Panc1 (cell line): Measurements from ENCODE around the gene WDR49.

Source experiments
- POLR2AphosphoS5 ChIP-seq: IDR thresholded peaks from 2 replicates; pipeline ENCODE4 v1.6.1; 2012; ENCODE audit warnings: mild to moderate bottlenecking, low read depth, low read length, moderate library complexity
- TCF7L2 ChIP-seq: IDR thresholded peaks from 2 replicates; pipeline ENCODE4 v1.6.1; 2011; ENCODE audit warnings: mild to moderate bottlenecking, low read depth, low read length, inconsistent platforms
- TF ChIP-seq, protein P1 (sequence below): fragments of 450-650 bp; IDR thresholded peaks from 2 replicates; pipeline ENCODE4 v1.5.1; 2017; ENCODE audit warnings: mild to moderate bottlenecking
- TF ChIP-seq, protein P2 (sequence below), 2 experiments: IDR thresholded peaks; 2 replicates each; pipeline ENCODE4 v1.6.1; 2011 to 2012; ENCODE audit warnings: low read depth in 2 of 2, control low read depth in 1 of 2, low read length in 1 of 2, mild to moderate bottlenecking in 1 of 2, moderate library complexity in 1 of 2; ENCODE audit not compliant: insufficient read depth in 1 of 2

DNA sequence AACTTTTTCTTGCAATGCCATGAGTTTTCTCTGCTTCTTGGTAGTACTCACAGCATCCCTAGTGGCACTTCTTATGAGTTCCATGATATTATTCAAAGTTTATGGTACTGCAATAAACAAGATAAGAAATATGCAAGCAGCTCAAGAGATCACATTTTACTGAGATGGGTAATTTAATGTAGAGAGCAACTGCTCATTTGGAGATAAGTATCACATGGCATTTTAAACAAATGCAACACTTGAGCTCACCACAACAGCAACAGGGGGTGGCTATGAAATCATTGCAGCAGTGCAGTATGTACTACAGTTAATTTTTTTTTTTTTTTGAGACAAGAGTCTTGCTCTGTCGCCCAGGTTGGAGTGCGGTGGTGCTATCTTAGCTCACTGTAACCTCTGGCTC is 85.1 kb downstream of the WDR49 start:
- TF ChIP-seq, protein P1, sequence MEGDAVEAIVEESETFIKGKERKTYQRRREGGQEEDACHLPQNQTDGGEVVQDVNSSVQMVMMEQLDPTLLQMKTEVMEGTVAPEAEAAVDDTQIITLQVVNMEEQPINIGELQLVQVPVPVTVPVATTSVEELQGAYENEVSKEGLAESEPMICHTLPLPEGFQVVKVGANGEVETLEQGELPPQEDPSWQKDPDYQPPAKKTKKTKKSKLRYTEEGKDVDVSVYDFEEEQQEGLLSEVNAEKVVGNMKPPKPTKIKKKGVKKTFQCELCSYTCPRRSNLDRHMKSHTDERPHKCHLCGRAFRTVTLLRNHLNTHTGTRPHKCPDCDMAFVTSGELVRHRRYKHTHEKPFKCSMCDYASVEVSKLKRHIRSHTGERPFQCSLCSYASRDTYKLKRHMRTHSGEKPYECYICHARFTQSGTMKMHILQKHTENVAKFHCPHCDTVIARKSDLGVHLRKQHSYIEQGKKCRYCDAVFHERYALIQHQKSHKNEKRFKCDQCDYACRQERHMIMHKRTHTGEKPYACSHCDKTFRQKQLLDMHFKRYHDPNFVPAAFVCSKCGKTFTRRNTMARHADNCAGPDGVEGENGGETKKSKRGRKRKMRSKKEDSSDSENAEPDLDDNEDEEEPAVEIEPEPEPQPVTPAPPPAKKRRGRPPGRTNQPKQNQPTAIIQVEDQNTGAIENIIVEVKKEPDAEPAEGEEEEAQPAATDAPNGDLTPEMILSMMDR = no peak
- TF ChIP-seq, protein P2, sequence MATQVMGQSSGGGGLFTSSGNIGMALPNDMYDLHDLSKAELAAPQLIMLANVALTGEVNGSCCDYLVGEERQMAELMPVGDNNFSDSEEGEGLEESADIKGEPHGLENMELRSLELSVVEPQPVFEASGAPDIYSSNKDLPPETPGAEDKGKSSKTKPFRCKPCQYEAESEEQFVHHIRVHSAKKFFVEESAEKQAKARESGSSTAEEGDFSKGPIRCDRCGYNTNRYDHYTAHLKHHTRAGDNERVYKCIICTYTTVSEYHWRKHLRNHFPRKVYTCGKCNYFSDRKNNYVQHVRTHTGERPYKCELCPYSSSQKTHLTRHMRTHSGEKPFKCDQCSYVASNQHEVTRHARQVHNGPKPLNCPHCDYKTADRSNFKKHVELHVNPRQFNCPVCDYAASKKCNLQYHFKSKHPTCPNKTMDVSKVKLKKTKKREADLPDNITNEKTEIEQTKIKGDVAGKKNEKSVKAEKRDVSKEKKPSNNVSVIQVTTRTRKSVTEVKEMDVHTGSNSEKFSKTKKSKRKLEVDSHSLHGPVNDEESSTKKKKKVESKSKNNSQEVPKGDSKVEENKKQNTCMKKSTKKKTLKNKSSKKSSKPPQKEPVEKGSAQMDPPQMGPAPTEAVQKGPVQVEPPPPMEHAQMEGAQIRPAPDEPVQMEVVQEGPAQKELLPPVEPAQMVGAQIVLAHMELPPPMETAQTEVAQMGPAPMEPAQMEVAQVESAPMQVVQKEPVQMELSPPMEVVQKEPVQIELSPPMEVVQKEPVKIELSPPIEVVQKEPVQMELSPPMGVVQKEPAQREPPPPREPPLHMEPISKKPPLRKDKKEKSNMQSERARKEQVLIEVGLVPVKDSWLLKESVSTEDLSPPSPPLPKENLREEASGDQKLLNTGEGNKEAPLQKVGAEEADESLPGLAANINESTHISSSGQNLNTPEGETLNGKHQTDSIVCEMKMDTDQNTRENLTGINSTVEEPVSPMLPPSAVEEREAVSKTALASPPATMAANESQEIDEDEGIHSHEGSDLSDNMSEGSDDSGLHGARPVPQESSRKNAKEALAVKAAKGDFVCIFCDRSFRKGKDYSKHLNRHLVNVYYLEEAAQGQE (IDR thresholded peaks at IDR 0.05; ENCODE audit: insufficient read depth in 1 of 2, low read depth in 2 of 2, low read length in 1 of 2) = no peak
- no peak for TF ChIP-seq TCF7L2
- no peak for TF ChIP-seq POLR2AphosphoS5
